Vagina (tissue), 2 donors: Measurements from ENCODE around the gene TRIM31. TPM values are rescaled to one million over a fixed set of nuclear protein-coding genes. Genes with fewer than 3 reads are reported as not detected.

ENCODE experiments used
- DNase-seq, 2 donors: peaks; one replicate each; pipeline ENCODE4 v3.0.0-alpha.2; 2017; ENCODE audit errors: extremely low spot score in 2 of 2
- H3K27ac ChIP-seq: fragments of 200-600 bp; sonication (generic); one replicate; pipeline ENCODE4 v1.5.1; 2019
- H3K27me3 ChIP-seq: fragments of 200-600 bp; sonication (generic); one replicate; pipeline ENCODE4 v1.5.1; 2019
- H3K36me3 ChIP-seq, 2 donors: fragments of 200-600 bp; sonication (generic); one replicate each; pipeline ENCODE4 v1.5.1; 2017 to 2019
- H3K4me1 ChIP-seq: fragments of 200-600 bp; sonication (generic); one replicate; pipeline ENCODE4 v1.5.1; 2019
- H3K4me3 ChIP-seq, 2 donors: fragments of 200-600 bp; sonication (generic); 1 replicate in 1 of 2; 2 replicates in 1 of 2; pipeline ENCODE4 v1.5.1; 2016 to 2019
- H3K9me3 ChIP-seq: fragments of 200-600 bp; sonication (generic); one replicate; pipeline ENCODE4 v1.5.1; 2019
- POLR2A ChIP-seq, 2 donors: fragments of 450-650 bp; IDR thresholded peaks; one replicate each; pipeline ENCODE4 v1.6.1; 2017; ENCODE audit warnings: antibody characterized with exemption in 2 of 2, mild to moderate bottlenecking in 2 of 2, moderate library complexity in 2 of 2
- POLR2AphosphoS5 ChIP-seq, 2 donors: sonication (generic); formaldehyde crosslinking; IDR thresholded peaks; one replicate each; pipeline ENCODE4 v1.9.0; 2017; ENCODE audit warnings: antibody characterized with exemption in 2 of 2, mild to moderate bottlenecking in 2 of 2, low read depth in 1 of 2; ENCODE audit not compliant: insufficient read depth in 1 of 2
- intact Hi-C: fragments of 100-400 bp; cut with DNase I; formaldehyde crosslinking; loops from one replicate; pipeline ENCODE4 v1.15.1; 2023
- total RNA-seq: library from RNA; depleted of rRNA; stranded (reverse); fragments of >200 nt; gene quantifications from one replicate; pipeline ENCODE4 v1.2.3, GENCODE V29; 2016
- TF ChIP-seq, protein P1 (sequence below), 3 experiments: fragments of 450-650 bp in 2 of 3; fragments of 200-600 bp in 1 of 3; sonication (generic) in 1 of 3; IDR thresholded peaks; one replicate each; pipeline ENCODE4 v1.5.1; 2017 to 2019; ENCODE audit warnings: antibody characterized with exemption in 3 of 3, mild to moderate bottlenecking in 2 of 3, moderate library complexity in 2 of 3

Gene TRIM31
- total RNA-seq, 1 donor from 2014 or later, result not detected

DNA sequence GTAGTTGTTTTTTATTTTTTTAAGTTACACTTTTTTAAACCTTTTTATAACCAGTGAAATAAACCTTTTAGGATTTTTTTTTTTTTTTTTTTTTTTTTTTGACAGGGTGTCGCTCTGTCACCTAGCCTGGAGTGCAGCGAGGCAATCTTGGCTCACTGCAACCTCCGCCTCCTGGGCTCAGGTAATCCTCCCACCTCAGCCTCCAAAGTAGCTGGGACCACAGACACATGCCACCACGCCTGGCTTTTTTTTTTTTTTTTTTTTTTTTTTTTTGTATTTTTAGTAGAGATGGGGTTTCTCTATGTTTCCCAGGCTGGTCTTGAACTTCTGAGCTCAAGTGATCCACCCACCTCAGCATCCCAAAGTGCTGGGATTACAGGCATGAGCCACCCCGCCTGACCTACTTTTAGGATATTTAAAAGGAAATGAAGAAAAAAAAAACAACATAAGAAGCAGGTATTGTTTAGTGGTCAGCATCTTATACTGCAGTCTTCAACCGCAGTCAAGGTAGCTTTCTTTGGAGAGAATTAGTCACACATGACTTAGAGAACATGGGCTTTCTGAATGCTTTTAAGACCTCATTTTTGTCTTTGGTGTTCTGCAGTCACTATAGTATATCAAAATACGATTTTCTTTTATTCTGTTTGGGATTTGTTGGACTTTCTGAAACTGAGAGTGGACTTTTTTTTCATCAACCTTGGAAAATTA lies 50.3 kb downstream of the TRIM31 start:
- H3K27ac ChIP-seq, result no peak overlapping the region
- no peaks in the 10 kb centered on the region for H3K36me3 ChIP-seq
- intact Hi-C loops, result no loop called here
- H3K4me3 ChIP-seq, result peak overlapping the region in 1 of 2 donors; percentile 81
- DNase-seq, result no peak
- TF ChIP-seq POLR2A (IDR thresholded peaks at IDR 0.05) (no peak), POLR2AphosphoS5 (IDR thresholded peaks at IDR 0.05; ENCODE audit: insufficient read depth in 1 of 2, low read depth in 1 of 2) (no peak)
- TF ChIP-seq, protein P1, sequence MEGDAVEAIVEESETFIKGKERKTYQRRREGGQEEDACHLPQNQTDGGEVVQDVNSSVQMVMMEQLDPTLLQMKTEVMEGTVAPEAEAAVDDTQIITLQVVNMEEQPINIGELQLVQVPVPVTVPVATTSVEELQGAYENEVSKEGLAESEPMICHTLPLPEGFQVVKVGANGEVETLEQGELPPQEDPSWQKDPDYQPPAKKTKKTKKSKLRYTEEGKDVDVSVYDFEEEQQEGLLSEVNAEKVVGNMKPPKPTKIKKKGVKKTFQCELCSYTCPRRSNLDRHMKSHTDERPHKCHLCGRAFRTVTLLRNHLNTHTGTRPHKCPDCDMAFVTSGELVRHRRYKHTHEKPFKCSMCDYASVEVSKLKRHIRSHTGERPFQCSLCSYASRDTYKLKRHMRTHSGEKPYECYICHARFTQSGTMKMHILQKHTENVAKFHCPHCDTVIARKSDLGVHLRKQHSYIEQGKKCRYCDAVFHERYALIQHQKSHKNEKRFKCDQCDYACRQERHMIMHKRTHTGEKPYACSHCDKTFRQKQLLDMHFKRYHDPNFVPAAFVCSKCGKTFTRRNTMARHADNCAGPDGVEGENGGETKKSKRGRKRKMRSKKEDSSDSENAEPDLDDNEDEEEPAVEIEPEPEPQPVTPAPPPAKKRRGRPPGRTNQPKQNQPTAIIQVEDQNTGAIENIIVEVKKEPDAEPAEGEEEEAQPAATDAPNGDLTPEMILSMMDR (IDR thresholded peaks at IDR 0.05), result no peak
- peaks cover 37% of the 10 kb centered on the region for H3K4me1 ChIP-seq
- no peaks in the 10 kb centered on the region for H3K9me3 ChIP-seq
- H3K27me3 ChIP-seq, result no peaks in the 10 kb centered on the region

DNA sequence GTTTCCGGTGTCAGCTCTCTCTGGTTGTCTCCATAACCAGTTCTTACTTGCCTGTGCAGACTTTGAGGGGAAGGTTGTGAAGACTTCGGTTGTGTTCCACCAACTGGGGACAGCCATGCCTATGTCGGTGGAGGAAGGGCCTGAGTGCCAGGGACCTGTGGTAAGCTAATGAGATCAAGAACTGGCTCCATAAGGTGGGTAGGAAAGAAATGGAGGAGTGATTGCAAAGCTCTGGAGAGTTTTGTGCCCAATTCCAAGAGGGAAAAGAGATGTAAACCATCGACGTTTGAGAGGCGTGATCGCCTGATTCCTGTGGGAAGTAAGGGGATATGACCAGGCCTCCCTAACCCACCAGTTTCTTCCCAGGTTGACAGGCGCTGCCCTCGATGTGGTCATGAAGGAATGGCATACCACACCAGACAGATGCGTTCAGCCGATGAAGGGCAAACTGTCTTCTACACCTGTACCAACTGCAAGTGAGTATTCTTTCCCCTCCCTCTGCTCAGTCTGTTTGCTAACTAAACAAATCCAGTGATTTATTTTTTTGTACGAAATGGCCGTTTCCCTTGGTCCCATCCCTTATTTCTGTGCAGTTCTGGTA lies 50.9 kb downstream of the TRIM31 start:
- Histone ChIP-seq H3K27ac (peak overlapping the region; percentile 91), H3K4me3 (peak overlapping the region; percentile 81), H3K4me1 (peaks cover 35% of the 10 kb centered on the region), H3K9me3 (no peaks in the 10 kb centered on the region), H3K27me3 (no peaks in the 10 kb centered on the region), H3K36me3 (peaks cover 0 to 5% of the 10 kb centered on the region in 2 donors)
- no peak for DNase-seq
- intact Hi-C loops, result no loop called here
- TF ChIP-seq, protein P1 (IDR thresholded peaks at IDR 0.05), result no peak
- TF ChIP-seq POLR2AphosphoS5 (IDR thresholded peaks at IDR 0.05; ENCODE audit: insufficient read depth in 1 of 2, low read depth in 1 of 2) (no peak), POLR2A (IDR thresholded peaks at IDR 0.05) (no peak)

DNA sequence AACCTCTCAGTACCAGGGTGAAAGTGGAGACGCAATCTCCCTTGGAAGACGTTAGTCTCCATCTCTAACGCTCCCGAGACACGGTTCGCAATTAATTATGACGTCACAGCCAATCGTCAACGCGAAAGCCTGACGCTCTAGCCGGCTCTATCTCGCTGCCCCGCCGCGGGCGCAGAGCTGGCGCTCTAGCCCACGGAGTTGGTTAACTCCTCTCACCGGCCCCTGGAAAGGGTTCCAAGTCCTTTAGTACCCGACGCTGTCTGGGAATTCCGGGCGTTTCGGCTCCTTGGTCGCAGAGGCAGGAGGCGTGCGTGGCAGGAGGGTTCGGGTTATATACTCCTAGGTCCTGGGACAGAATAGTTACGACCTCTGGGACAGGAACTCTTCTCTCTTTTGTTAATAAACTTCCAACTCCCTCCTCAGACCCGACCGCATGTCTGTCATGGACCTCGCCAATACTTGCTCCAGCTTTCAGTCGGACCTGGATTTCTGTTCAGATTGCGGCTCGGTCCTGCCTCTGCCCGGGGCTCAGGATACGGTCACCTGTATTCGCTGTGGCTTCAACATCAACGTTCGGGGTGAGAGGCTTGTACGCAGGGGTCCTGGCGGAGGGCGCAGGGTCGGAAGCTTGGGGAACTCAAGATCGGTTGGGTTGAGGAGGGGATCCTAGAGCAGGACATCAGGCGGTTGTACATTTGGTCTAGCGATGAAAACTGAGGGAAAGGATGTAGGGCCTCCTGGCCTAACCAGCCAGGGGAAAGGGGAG lies 51.6 kb downstream of the TRIM31 start, which contains the start of gene POLR1H:
POLR1H (plus strand) TSS at position 174 of the 766 bp plus-strand sequence; CDS start at position 434, 260 bp downstream.
- peak within 1 kb of the TSS; percentile 81 for H3K4me3 ChIP-seq
- peak within 1 kb of the TSS; percentile 91 for H3K27ac ChIP-seq
- intact Hi-C loops, result no loop called here
- H3K9me3 ChIP-seq, result no peaks in the 10 kb centered on the region
- TF ChIP-seq POLR2AphosphoS5 (IDR thresholded peaks at IDR 0.05; ENCODE audit: insufficient read depth in 1 of 2, low read depth in 1 of 2) (peak; percentile 87 to 97), POLR2A (IDR thresholded peaks at IDR 0.05) (peak in 1 of 2 donors; percentile 73)
- TF ChIP-seq, protein P1 (IDR thresholded peaks at IDR 0.05), result no peak
- no peaks in the 10 kb centered on the region for H3K27me3 ChIP-seq
- peaks cover 33% of the 10 kb centered on the region for H3K4me1 ChIP-seq
- H3K36me3 ChIP-seq, result peaks cover 0 to 9% of the 10 kb centered on the region in 2 donors
- DNase-seq, result peak in 1 of 2 donors; percentile 94

DNA sequence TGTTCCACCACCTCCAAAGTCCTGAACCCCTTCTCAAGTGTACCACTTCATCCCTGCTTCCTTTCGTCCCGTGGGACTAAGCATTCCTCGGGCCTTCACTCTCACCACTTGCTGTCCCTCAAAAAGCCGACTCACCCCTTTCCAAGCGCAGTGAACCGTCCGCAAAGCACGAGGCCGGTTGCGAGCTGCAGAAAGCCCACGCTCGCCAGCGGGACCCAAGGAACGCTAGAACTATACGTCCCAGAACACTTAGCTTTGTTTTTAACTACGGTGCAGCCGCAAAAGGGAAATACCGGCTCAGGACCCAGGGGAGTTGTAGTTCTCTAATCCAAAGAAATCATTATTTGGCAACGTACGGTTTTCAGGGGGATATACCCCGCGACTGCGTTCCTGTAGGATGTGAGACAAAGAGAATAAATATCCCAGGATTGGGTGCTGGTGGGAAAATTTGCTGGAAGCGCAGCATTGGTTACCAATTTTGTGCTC lies 52.2 kb downstream of the TRIM31 start:
- TF ChIP-seq POLR2AphosphoS5 (IDR thresholded peaks at IDR 0.05; ENCODE audit: insufficient read depth in 1 of 2, low read depth in 1 of 2), result no peak
- TF ChIP-seq, protein P1 (IDR thresholded peaks at IDR 0.05), result no peak
- no peak for TF ChIP-seq POLR2A (IDR thresholded peaks at IDR 0.05)
- intact Hi-C loops, result no loop called here
- no peaks in the 10 kb centered on the region for H3K27me3 ChIP-seq
- H3K4me1 ChIP-seq, result peaks cover 26% of the 10 kb centered on the region
- peaks cover 0 to 9% of the 10 kb centered on the region in 2 donors for H3K36me3 ChIP-seq
- DNase-seq, result no peak
- H3K9me3 ChIP-seq, result no peaks in the 10 kb centered on the region
- peak overlapping the region; percentile 81 for H3K4me3 ChIP-seq
- H3K27ac ChIP-seq, result peak overlapping the region; percentile 91
